HG02938 (cell line): Measurements from ENCODE around the gene DLEC1.
"Not testable (repeated sequence)": the region's sequence is repeated elsewhere in the genome, so short reads cannot be mapped to it uniquely, and the experiment has no call there.

Source experiments
- ATAC-seq: cut with Tn5 transposase; IDR thresholded peaks from one replicate; pipeline ENCODE4 v1.9.1; 2021; ENCODE audit warnings: mild to moderate bottlenecking, moderate library complexity; ENCODE audit not compliant: unreplicated experiment

DLEC1 gene

DNA sequence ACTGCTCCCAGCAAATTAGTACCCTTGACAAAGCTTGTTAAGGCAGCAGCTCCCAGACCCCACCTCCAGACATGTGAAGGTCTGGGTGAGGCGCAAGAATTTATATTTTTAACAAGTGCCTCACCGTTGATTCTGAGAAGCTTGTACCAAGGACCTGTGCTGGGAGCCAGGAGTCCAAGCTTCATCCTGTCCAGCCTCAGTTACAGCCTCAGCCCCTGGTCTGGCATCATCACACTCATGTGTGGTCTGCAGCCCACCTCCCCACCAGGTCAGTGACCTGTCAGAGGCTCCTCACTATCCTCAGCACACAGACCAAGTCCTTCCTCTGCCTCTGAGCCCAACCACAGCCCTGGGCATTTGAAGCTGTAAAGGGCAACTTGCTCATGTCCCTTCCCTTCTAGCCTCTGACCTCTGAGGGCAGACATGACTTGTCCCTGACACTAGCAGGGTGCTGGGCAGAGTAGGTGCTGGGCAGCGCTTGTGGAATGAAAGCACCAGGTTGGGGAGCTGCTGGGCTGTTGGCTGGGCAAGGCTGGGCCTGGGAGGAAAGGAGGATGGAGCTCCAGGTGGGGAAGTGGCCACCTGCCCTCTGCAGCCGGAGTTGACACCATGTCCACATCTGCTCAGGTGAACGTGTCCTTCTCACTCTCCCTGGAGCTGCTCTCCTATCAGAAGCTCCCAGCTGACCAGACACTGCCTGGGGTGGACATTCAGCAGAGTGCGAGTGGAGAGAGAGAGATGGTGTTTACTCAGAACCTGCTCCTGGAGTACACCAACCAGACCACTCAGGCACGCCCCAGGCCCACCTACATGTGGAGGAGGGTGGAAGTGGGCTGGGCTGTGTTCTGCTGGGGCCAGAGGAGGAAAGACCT, 81.0 kb downstream of the DLEC1 start:
- ATAC-seq, result no peak

DNA sequence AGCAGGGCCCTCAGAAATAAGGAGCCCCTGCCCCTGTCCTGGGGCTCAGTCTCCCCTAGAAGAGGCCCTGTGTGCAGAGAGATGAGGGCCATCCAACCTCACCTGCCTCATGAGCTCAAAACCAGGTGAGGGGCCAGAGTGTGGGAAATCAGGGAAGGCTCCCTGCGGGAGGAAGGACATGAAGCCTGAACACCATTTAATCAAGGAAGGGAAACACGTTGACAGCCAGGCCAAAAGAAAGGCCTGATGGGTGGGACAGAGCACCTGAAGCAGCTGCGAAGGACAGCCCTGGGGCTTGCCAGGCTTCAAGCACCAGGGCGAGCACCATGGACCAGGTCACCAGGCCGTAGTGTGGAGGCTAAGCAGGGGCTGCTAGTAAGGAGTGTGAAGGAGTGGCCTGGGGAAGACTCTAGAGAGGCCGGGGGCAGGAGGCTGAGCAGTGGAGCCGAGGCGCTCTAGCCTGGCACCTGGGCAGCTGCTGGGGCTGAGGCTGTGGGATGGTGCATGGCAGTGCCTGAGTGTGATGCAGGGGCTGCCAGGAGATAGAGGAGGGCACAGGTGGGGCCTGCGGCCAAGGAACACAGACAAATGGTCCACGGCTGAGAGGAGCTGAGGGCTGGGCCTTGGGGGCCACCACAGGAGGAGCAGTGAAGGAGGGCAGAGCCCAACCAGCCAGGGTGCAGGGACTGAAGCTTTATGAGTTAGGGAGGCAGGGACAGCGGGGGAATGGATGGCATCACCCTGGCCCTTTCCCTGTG, 81.9 kb downstream of the DLEC1 start:
- ATAC-seq, result no peak

DNA sequence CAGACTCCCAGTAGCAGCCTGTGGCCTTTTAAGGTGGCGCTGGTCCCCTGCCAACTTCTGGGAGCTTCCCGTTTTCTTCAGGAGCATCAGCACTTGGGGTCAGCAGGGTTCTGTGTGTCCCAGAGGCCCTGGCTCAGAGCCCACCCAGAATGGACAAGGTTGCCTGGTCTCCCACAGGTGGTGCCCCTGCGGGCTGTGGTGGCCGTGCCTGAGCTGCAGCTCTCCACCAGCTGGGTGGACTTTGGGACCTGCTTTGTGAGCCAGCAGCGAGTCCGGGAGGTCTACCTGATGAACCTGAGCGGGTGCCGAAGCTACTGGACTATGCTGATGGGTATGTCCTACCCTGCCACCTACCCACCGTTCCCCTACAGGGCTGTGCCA, 82.4 kb downstream of the DLEC1 start:
- ATAC-seq, result no peak

DNA sequence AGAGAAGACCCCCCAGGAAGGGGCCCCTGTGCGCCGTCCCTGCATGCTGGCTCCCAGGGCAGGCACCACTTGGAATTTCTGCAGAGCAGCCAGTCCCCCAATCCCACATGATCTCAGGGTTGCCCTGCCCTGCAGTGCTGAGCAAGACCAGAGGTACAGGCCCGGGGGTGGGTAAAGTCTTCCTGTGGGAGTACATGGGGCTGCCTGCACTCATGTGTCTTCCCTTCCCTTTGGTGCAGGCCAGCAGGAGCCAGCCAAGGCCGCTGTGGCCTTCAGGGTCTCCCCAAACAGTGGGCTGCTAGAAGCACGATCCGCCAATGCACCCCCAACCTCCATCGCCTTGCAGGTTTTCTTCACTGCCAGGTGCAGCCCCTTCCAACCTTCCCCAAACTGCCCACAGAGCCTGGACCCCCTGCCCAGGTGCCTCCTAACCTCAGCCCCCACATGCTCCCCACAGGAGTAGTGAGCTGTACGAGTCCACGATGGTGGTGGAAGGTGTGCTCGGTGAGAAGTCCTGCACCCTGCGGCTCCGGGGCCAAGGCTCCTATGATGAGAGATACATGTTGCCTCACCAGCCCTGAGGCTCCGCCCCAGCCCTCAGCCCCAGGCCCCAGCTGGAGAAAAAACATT, 82.9 kb downstream of the DLEC1 start:
- no peak for ATAC-seq

DNA sequence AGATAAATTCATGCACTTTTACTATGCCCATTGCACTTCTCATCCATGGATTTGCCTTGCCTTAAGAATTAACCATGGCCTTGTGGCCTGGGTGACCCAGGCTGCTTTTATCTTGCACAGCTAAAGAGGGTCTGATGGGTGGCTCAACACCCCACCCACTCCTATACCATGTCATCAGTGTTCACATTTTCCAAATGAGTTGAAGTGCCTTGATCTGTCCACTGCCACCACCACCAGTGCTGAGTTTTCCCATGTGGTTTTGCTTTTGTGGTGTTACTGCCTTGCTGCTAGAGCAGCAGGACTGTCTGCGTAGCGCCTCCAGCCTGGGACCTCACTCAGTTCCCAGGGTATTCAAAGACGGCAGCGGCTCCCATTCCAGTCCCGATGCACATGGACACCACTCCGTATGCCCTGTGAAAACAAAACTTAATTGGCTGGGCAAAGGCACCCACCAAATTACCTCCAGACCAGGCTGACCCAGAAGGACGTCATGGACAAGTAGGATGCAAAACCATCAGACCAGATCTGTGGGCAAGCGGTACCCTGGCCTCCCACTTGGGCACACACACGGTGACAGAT, 83.8 kb downstream of the DLEC1 start:
- no peak for ATAC-seq

DNA sequence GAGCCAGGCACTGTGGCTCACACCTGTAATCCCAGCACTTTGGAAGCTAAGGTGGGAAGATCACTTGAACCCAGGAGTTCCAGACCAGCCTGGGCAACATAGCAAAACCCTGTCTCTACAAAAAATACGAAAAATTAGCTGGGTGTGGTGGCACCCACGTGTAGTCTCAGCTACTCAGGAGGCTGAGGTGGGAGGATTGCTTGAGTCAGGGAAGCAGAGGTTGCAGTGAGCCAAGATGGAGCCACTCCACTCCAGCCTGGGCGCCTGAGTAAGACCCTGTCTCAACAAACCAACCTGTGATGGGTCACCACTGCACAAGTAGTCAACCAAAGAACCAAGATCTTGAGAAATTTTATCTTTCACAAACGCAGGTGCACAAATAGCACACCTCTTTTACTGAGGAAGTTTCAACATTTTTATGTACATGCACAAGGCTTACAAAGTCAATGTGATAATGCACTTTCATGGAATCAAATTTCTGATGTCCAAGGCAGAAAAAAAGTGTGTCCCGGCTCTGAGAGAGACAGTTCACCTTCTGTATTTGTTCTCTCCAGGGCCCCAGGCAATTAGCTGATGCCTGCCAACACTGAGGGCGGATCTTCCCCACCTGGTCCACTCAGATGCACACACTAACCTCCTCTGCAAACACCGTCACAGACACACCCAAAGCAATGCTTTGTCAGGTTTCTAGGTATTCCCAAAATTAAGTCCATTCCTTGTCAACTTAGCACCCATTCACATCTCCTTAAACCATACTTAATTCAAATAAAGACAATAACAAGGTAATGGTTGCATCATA, 85.5 kb downstream of the DLEC1 start:
- ATAC-seq, result no peak

DNA sequence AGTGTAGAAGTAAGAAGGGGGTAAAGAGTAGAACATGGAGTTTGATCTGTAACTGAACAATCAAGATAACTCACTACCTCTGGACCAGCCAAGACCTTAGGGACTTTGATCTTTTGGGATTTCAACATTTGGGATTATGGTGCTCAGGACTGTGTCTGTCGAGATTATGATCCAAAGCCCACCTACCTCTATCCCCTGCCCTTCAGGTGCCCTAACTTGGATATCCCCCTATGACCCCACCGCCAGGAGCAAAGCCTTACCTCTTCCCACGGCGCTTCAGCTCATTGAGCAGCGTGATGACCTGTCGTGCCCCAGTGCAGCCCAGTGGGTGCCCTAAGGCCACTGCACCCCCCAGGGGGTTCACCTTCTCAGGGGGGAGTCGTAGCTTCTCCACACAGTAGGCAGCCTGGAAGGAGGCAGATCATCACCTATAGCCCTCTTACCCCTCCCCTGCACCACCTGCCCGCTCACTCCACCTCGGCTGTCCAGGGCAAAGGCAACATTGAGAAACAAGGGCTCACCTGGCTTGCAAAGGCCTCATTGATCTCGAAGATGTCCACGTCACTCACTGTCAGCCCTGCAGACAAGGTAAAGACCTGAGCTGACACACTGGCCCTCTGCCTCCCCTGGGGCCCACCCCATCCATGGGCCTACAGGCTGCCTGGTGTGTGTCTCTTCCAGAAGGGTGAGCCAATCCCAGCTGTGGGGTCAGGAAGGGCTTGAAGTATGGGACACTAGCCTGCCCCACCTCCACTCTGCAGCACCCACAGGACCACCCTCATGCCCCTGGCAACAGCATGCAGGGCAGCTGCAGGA, 86.5 kb downstream of the DLEC1 start:
- ATAC-seq, result no peak

DNA sequence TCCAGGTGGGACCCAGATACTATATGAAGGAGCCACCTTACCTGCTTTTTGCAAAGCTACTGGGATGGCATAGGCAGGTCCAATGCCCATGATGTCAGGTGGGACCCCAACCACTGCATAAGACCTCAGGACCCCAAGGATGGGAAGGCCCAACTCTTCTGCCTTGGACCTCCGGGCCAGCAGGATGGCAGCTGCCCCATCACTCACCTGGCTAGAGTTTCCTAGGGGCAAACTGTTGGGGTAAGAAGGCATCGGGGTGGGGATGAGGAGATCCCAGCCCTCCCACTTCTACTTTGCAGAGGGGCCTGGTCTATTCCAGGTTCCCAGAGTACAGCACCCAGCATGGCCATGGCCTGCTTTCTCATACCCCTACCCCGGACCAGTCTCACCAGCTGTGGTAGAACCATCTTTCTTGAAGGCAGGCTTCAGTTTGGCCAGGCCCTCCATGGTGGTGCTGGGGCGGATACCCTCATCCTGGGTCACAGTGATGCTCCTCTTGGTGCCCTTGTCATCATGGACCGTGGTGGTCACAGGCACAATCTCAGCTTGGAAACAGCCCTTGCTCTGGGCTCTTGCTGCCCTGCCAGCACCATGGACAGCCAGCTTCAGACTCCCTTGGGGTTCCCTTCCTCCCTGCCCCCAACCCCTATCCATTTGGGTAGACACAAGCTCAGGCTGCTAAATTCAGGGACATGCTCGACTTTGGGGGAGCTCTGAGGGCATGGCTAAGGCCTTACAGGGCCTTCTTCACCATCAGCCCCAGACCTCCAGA, 87.3 kb downstream of the DLEC1 start:
- no peak for ATAC-seq

DNA sequence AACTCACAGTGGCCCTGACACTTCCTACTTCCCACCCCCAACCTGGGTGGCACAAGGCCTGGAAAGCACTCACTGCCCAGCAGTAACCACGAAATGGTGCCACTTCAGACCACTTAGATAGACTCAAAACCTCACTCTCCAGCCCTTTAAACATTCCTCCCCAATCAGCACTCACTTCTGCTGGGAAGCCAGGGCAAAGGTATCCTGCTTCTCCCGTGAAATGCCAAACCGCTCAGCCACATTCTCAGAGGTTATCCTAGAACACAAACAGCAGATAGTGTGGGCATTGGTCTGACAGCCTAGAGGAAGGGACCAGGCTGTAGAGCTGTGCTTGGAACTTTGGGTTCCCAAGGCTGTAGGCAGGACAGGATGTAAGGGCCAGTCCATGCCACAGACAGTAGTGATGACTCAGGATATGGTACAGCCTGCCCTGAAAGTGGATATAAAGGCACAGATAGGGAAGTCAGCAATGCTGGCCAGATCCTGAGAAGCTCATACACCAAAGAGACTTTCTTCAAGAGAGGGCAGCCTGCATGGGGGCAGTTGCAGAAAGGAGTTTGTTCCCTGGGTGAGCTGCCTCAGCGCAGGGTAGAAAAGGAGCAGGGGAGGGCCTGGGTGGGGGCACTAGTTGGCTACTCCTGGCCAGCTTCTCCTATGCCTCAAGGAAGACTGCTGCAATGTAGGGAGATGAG, 88.7 kb downstream of the DLEC1 start:
- no peak for ATAC-seq

DNA sequence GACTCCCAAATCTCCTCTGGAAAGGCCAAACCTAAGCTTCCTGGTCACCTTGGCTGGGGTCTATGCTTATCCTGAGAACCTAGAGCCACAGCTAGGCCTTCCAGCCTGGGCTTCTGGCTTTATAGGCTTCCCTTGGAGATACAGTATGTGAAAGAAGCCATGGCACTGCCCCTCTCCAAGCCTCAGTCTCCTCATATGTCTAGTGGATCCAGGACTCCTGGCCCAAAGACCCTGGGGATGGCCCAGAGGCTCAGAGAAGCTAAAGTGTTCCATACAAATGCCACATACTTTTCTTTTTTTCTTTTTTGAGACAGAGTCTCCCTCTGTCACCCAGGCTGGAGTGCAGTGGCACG, 89.3 kb downstream of the DLEC1 start:
- ATAC-seq, result no peak

DNA sequence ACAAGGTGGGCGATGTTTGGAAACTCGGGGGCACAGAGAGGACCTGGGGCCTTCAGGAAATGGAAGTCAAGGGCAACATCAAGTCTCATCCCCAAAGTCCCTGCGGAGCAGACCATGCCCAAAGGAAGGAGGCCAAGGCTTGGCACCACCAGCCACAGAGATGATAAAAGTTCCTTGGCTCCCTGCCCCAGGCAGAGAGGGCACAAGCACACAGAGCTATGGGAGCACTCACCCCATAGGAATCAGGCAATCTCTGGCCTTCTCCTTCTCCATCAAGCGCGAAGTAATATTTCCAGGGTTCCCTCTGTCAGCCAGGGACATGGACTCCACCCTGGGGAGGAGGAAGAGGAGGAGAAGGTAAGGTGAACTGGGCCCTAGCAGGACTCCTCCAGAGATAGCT, 90.0 kb downstream of the DLEC1 start:
- ATAC-seq, result no peak

DNA sequence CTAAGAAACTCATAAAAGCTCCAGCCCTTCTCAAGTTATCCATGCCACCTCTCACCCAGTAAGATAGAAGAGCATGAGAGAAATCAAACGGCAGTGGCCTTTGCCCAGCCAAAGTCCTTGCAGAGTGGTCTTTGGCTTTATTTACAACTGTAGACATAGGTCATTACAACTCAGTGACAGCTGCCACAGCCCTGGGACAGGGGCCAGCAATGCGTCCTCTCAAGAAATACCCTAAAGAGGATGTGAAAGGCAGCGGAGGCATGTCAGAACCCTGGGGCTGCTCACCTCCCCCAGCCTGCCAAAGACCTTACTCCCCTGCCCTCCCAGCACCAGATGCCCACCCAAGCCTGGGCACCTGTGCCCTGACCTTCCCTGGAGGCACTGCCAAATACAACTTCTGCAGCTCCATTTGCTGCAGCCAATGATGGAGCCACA, 91.6 kb downstream of the DLEC1 start:
- no peak for ATAC-seq

DNA sequence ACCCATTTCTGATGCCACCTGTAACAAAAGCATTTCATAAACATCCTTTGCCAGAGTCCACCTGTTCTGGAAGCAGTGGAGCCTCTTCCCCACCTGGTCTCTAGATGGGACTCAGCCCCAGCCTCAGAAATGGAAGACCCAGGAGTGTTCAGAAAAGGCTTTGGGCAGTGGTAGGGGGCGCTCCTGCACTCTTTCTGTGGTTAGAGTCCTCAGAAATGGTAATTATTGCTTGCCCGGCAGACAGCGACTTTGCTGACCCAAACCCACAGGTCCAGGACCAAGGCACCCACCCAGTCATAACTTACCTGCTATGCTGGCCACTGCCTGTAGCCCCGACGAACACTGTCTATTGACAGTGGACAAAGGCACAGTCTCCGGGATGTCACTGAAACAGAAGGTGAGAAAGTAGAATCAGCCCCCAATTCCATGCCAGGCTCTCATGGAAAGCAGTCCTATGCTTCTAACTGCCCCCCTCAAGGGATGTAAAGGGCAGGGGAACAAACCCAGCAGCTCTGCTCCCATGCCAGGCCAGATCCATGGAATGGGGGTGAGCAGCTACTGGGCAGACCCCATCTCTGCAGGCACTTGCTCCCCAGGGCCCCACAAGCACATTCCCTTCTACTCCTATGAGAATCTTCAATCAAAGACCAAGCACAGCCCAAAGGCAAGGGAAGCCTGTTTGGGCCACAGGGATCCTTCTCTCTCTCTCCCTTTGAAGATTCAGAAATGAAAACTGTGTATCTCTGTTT, 92.8 kb downstream of the DLEC1 start:
- ATAC-seq, result no peak

DNA sequence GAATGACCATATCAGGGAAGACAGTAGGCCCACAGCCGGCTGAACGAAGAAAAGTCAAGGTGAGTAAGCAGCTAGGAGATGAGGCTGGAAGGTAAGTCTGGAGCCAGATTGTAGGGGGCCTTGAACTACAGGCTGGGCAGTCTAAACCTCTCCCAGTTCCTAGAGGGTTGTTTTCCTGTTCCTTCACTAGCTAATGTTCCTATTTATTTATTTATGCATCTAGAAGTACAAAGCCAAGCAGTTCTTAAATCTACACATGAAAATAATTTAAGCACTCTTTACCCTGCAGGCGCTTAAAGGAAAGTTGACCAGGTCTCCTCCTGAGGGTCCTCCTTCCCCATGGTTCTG, 94.2 kb downstream of the DLEC1 start:
- ATAC-seq, result no peak

DNA sequence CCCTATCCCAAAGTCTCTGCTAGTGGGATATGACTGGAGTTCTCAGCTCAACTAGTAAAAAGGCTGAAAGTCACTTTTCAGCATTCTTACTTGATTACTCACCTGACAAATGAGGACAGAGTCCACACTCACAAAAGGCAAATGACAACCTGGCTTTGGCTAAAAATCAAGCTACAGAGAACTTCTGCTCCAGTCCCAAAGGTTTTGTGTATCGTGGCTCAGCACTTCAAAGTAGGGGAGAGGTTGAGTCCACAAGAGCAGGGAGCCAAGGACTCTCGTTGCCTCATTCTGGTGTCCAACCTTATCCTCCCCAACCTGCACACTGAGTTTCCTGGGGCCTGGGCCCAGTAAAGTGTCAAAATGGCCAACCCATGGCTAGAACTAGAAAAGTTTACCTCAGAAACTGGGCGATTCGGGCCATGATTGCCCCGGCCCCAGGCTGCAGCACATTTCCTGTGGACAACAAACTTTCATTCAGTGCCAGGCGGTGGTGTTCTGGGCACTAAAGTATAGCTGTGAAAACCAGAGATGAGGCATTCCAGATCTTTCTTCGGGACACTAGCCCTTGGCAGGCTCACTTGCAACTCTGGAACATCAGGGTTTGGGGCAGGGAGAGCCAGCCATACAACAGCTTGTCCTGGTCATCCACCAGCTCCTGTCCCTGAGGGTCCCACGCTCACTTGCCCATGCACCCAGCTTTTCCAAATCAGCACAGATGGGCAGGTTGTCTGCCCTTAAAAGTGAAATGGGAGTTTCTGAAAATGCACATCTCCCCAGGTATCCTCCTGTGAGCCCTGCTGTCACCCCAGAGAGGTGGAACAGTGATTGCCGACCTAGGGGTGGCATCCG, 94.8 kb downstream of the DLEC1 start:
- no peak for ATAC-seq

DNA sequence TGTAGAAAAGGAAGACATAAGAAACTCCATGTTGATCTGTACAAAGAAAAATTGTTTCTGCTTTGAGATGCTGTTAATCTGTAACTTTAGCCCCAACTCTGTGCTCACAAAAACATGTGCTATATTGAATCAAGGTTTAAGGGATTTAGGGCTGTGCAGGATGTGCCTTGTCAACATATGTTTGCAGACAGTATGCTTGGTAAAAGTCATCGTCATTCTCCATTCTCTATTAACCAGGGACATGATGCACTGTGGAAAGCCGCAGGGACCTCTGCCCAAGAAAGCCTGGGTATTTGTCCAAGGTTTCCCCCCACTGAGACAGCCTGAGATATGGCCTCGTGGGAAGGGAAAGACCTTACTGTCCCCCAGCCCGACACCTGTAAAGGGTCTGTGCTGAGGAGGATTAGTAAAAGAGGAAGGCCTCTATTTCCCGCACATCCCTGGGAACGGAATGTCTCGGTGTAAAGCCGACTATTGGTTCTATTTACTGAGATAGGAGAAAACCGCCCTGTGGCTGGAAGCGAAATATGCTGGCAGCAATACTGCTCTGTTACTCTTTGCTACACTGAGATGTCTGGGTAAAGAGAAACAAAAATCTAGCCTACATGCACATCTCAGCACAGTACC, 95.6 kb downstream of the DLEC1 start:
- ATAC-seq, result not testable (repeated sequence)
